Activated T-helper 2 cell treated with anti-CD3 and anti-CD28 coated beads, Interferon-gamma antibody, Interleukin-2, Interleukin-4, amounts not matched to agents 10 μg/mL and 5 μg/mL and 100 μg/mL, durations not matched to agents 14 hours and 24 hours and 36 hours (primary cell): Measurements from ENCODE around the gene CGA. TPM values are rescaled to one million over a fixed set of nuclear protein-coding genes. Genes with fewer than 3 reads are reported as not detected.

Experiments used
- DNase-seq: peaks from one replicate; pipeline ENCODE4 v3.0.0; 2021; ENCODE audit warnings: low spot score
- H3K27ac Mint-ChIP-seq: one replicate; pipeline ENCODE4 v1.8.0; 2021; ENCODE audit warnings: mixed read lengths
- H3K27me3 Mint-ChIP-seq: one replicate; pipeline ENCODE4 v1.8.0; 2021; ENCODE audit warnings: low read depth, mixed read lengths
- H3K36me3 Mint-ChIP-seq: one replicate; pipeline ENCODE4 v1.8.0; 2021; ENCODE audit warnings: low read depth, mixed read lengths
- H3K4me1 Mint-ChIP-seq: one replicate; pipeline ENCODE4 v1.8.0; 2021; ENCODE audit warnings: low read depth, mixed read lengths
- H3K4me3 Mint-ChIP-seq: one replicate; pipeline ENCODE4 v1.8.0; 2021; ENCODE audit warnings: low read depth, mild to moderate bottlenecking, moderate library complexity, mixed read lengths
- H3K9me3 Mint-ChIP-seq: one replicate; pipeline ENCODE4 v1.8.0; 2021; ENCODE audit warnings: mixed read lengths
- intact Hi-C: fragments of 100-400 bp; cut with micrococcal nuclease; formaldehyde crosslinking; loops from one replicate; pipeline ENCODE4 v1.15.1; 2023
- total RNA-seq: library from RNA; stranded (reverse); gene quantifications from 2 replicates; pipeline ENCODE4 v1.2.3, GENCODE V29; 2022

CGA gene
- total RNA-seq, 1 donor from 2014 or later = 0.59 TPM

DNA sequence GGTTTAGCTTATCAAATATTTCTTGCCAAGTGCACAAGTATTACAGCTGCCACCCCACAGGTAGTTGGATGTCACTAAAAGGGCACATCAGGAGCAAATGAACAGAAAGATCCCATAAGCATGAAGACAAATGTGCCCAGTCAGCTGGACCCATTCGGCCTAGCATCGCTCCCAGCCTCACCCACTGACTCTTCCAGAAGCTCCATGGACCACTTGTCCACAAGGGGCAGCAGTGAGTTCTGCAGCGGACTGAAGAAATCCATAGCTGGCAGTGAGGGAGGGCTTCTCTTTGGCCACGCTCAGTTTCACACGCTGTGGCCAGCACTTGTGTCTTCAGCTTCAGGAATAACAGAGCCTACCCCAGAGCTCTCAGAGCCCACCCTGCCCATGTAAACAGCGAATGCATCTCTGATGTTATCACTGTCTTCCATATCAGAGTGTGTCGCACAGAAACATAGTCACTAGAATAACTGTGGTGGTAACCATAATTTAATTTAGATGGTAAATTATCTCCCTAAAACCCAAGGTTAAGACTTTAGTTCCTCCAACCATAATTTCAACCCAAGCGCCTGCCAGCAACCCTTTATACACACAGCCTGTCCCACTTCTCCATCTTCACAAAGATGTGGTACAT is 15.8 kb downstream of the CGA start:
- Mint-ChIP-seq H3K4me1 (no peaks in the 10 kb centered on the region), H3K27ac (no peak overlapping the region), H3K4me3 (no peak overlapping the region)

DNA sequence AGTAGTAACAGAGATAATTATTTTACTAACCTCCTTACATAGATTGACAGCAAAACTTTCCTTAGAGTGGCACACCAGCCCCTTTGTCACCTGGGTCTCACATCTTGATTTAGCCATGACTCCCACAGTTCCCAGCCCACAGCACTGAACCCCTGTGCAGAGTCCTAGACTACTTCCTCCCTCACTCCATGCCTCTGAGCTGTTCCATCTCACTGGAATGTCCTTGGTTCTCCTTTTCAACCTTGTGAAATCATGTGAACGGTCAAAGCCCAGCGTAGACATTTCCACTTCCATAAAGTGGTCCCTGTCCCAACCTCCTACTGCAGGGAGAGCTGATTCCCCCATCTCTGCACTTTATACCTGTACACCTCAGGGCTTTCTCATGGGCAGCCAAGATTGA is 19.7 kb downstream of the CGA start:
- Mint-ChIP-seq H3K27me3 (peaks cover 11% of the 10 kb centered on the region), H3K36me3 (no peaks in the 10 kb centered on the region), H3K4me3 (no peak overlapping the region), H3K27ac (no peak overlapping the region), H3K4me1 (no peaks in the 10 kb centered on the region), H3K9me3 (no peaks in the 10 kb centered on the region)
- DNase-seq = no peak
- intact Hi-C loops = no loop called here

More for the DNA sequence above, 15.8 kb downstream of the CGA start:
- intact Hi-C loops = no loop called here
- peaks cover 30% of the 10 kb centered on the region for H3K27me3 Mint-ChIP-seq
- DNase-seq = peak; percentile 24
- no peaks in the 10 kb centered on the region for H3K9me3 Mint-ChIP-seq
- H3K36me3 Mint-ChIP-seq = no peaks in the 10 kb centered on the region

DNA sequence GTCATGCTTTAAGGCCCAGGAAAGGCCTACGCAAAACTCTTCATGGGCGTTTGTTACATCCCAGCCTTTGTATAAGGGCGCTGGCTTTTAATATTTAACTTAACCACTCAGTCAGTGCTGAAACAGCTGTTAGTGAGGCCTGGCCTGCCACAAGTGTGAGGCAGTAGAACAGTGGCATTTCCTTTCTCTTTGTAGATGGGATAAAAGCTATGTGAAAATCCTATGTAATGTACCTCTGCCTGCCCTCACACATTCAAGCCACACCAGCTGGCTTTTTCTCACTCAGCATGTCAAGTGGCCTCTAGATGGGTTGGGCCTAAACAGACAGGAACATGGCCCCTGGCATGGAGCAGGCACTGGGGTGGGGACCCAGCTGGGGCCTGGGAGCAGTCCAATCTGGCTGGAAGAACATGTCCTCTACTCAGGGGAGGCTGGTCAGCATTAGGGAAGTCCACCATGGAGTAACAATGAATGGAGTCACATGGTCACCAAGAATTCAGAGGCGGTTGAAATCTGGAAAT is 20.7 kb downstream of the CGA start:
- DNase-seq = no peak
- Mint-ChIP-seq H3K27ac (no peak overlapping the region), H3K4me3 (no peak overlapping the region), H3K9me3 (no peaks in the 10 kb centered on the region), H3K27me3 (peaks cover 10% of the 10 kb centered on the region), H3K36me3 (no peaks in the 10 kb centered on the region), H3K4me1 (no peaks in the 10 kb centered on the region)
- intact Hi-C loops = no loop called here

DNA sequence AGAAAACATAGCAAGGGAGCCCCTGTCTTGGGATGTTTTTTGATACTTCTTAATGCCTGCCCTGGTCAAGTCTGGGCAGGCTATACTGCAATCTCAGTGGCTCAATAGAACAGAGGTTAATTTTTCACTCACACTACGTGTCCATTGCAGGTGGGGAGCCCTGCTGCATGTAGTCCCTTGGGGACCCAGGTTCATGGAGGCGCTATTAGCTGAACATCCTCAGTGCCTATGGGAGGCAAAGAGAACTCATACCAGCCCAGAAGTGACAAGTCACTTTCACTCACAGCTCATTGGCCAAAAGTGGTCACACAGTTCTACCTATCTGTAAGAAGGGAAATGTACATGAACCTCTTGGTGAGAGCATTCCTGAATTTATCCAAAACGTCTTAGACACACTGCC is 23.2 kb downstream of the CGA start:
- Mint-ChIP-seq H3K9me3 (no peaks in the 10 kb centered on the region), H3K27me3 (peaks cover 18% of the 10 kb centered on the region), H3K4me3 (no peak overlapping the region), H3K4me1 (peaks cover under 1% of the 10 kb centered on the region), H3K27ac (no peak overlapping the region), H3K36me3 (no peaks in the 10 kb centered on the region)
- intact Hi-C loops = no loop called here
- no peak for DNase-seq

DNA sequence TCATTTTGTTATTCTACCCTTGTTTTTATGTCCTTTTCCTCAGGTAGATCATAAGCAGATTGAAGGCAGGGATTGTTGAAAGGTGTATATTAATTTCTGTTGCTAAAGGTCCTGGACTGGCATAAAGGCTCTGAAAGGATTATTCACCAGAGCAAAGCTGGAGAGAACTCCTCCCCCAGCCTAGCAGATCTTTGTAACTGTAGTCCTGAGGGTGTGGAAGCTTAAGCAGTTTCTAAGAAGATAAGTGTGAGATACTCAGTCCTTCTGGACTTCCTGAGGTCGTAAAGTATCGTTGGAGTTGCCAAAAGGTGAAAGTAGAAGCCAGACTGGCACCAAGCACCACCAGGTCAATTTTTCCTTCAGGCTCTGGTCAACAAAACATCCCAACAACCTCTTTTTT is 24.2 kb downstream of the CGA start:
- no peak for DNase-seq
- Mint-ChIP-seq H3K36me3 (no peaks in the 10 kb centered on the region), H3K4me1 (peaks cover 3% of the 10 kb centered on the region), H3K9me3 (no peaks in the 10 kb centered on the region), H3K27me3 (peaks cover 21% of the 10 kb centered on the region), H3K4me3 (no peak overlapping the region), H3K27ac (no peak overlapping the region)
- intact Hi-C loops = no loop called here

GRCh38 chr6:87068795-87069194 is 26.1 kb downstream of the CGA start:
- peaks cover 3% of the 10 kb centered on the region for H3K4me1 Mint-ChIP-seq
- H3K9me3 Mint-ChIP-seq = no peaks in the 10 kb centered on the region
- DNase-seq = no peak
- no peak overlapping the region for H3K27ac Mint-ChIP-seq
- intact Hi-C loops = no loop called here
- H3K36me3 Mint-ChIP-seq = no peaks in the 10 kb centered on the region
- no peak overlapping the region for H3K4me3 Mint-ChIP-seq
- peaks cover 26% of the 10 kb centered on the region for H3K27me3 Mint-ChIP-seq

GRCh38 chr6:87066449-87067333 is 28.2 kb downstream of the CGA start:
- peaks cover 36% of the 10 kb centered on the region for H3K27me3 Mint-ChIP-seq
- no peak for DNase-seq
- H3K4me3 Mint-ChIP-seq = no peak overlapping the region
- no peaks in the 10 kb centered on the region for H3K9me3 Mint-ChIP-seq
- no peaks in the 10 kb centered on the region for H3K36me3 Mint-ChIP-seq
- H3K27ac Mint-ChIP-seq = no peak overlapping the region
- intact Hi-C loops = no loop called here
- peaks cover 3% of the 10 kb centered on the region for H3K4me1 Mint-ChIP-seq

DNA sequence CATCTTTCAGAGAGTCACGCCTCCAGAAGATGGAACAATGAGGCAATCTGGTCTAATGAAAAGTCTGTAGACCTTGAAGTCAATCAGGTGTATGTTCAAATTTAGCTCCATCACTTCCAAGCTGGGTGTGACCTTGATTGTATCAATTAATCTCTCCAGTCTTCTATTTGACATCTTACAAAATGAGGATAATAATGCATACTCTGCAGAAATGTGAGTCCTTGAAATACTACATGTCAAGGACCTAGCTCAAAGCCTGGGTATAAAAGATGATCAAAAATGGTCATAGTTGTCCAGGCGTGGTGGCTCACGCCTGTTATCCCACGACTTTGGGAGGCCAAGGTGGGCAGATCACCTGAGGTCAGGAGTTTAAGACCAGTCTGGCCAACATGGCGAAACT is 29.8 kb downstream of the CGA start:
- intact Hi-C loops = no loop called here
- Mint-ChIP-seq H3K4me1 (peaks cover 3% of the 10 kb centered on the region), H3K27me3 (peaks cover 32% of the 10 kb centered on the region), H3K4me3 (no peak overlapping the region), H3K36me3 (no peaks in the 10 kb centered on the region), H3K27ac (no peak overlapping the region), H3K9me3 (no peaks in the 10 kb centered on the region)
- DNase-seq = no peak

DNA sequence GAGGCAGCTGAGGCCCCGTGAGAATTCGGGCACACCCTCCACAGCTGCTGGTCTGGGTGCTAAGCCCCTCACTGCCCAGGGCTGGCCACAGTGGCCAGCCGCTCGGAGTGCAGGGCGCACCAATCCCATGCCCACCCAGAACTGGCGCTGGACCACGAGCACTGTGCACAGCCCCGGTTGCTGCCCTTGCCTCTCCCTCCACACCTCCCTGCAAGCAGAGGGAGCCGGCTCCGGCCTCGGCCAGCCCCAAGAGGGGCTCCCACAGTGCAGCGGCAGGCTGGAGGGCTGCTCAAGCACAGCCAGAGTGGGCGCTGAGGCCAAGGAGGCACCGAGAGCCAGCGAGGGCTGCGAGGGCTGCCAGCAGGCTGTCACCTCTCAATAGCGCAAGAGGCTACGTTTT is 35.0 kb downstream of the CGA start:
- no peak overlapping the region for H3K27ac Mint-ChIP-seq
- no peak overlapping the region for H3K4me3 Mint-ChIP-seq
- H3K9me3 Mint-ChIP-seq = no peaks in the 10 kb centered on the region
- H3K4me1 Mint-ChIP-seq = no peaks in the 10 kb centered on the region
- intact Hi-C loops = no loop called here
- H3K36me3 Mint-ChIP-seq = no peaks in the 10 kb centered on the region
- DNase-seq = no peak
- H3K27me3 Mint-ChIP-seq = peaks cover 19% of the 10 kb centered on the region

GRCh38 chr6:87054143-87054833 is 40.6 kb downstream of the CGA start:
- Mint-ChIP-seq H3K27me3 (peaks cover 5% of the 10 kb centered on the region), H3K27ac (no peak overlapping the region), H3K4me1 (no peaks in the 10 kb centered on the region), H3K4me3 (no peak overlapping the region), H3K36me3 (no peaks in the 10 kb centered on the region), H3K9me3 (no peaks in the 10 kb centered on the region)
- DNase-seq = no peak
- intact Hi-C loops = no loop called here

- H3K27ac Mint-ChIP-seq = no peak overlapping the region
- peaks cover 13% of the 10 kb centered on the region for H3K27me3 Mint-ChIP-seq
- H3K9me3 Mint-ChIP-seq = no peaks in the 10 kb centered on the region
- intact Hi-C loops = no loop called here
- H3K4me3 Mint-ChIP-seq = no peak overlapping the region
- H3K4me1 Mint-ChIP-seq = no peaks in the 10 kb centered on the region
- no peak for DNase-seq
- H3K36me3 Mint-ChIP-seq = no peaks in the 10 kb centered on the region
Observed at GRCh38 chr6:87053312-87053711, 41.6 kb downstream of the CGA start.

GRCh38 chr6:87049779-87050178 is 45.1 kb downstream of the CGA start:
- H3K4me3 Mint-ChIP-seq = no peak overlapping the region
- no peaks in the 10 kb centered on the region for H3K9me3 Mint-ChIP-seq
- intact Hi-C loops = no loop called here
- H3K27ac Mint-ChIP-seq = no peak overlapping the region
- peaks cover 13% of the 10 kb centered on the region for H3K27me3 Mint-ChIP-seq
- DNase-seq = no peak
- H3K36me3 Mint-ChIP-seq = no peaks in the 10 kb centered on the region
- H3K4me1 Mint-ChIP-seq = no peaks in the 10 kb centered on the region
